ENCODE measurements around the gene STXBP6. TPM values are rescaled to one million over a fixed set of nuclear protein-coding genes. Genes with fewer than 3 reads are reported as not detected.

STXBP6 gene
- total RNA-seq, 2 donors from 2014 or later, result 13.5 to 20.2 TPM

DNA sequence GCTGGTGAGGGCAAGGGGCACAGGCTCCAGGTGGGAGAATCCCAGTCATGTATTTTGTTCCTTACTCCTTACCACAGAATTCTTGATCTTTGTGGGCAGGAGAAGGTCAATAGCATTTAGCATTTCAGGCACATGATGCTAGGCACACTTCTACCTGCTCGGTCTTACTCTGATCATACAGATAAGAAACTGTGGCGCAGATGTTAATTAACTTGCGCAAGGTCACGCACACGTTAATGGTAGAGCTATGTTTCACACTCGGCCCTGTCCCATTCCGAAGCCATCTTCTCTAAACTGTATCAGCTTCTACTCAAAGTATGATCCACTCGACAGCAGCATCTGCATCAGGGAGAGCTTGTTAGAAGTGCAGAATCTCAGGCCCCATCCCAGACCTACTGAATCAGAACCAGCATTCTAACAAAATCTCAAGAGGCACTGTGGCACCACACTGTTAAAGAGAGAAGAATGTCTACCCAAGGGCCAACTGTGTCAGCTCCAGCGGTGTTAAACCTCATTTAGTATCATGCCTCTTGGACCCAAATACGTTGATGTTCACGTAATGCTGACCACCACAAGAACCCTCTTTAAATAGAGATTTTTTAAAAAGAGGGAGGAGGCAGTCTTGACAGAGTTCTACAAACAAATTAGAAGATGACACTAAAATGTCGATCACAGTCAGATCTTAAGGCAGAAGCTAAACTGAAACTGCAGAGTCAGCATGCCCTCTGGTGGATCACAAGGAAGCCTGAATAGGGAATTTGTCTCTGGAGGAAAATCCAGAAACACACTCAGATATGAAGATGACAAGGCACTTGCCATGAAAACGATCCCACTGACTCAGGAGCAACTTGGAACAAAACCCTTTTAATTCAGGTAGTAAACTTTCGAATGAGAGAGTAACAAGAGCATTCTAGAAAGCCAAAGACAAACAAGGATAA, 7.3 kb downstream of the STXBP6 start:
- TF ChIP-seq, protein P1, sequence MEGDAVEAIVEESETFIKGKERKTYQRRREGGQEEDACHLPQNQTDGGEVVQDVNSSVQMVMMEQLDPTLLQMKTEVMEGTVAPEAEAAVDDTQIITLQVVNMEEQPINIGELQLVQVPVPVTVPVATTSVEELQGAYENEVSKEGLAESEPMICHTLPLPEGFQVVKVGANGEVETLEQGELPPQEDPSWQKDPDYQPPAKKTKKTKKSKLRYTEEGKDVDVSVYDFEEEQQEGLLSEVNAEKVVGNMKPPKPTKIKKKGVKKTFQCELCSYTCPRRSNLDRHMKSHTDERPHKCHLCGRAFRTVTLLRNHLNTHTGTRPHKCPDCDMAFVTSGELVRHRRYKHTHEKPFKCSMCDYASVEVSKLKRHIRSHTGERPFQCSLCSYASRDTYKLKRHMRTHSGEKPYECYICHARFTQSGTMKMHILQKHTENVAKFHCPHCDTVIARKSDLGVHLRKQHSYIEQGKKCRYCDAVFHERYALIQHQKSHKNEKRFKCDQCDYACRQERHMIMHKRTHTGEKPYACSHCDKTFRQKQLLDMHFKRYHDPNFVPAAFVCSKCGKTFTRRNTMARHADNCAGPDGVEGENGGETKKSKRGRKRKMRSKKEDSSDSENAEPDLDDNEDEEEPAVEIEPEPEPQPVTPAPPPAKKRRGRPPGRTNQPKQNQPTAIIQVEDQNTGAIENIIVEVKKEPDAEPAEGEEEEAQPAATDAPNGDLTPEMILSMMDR (IDR thresholded peaks at IDR 0.05), result peak in 1 of 2 donors; percentile 67
- Histone ChIP-seq H3K9me3 (no peaks in the 10 kb centered on the region), H3K27ac (peak overlapping the region in 1 of 2 donors; percentile 4), H3K36me3 (no peaks in the 10 kb centered on the region), H3K4me3 (no peak overlapping the region), H3K4me1 (peaks cover 0 to 34% of the 10 kb centered on the region in 2 donors), H3K27me3 (no peaks in the 10 kb centered on the region)
- no peak for DNase-seq (ENCODE audit: low spot score)

DNA sequence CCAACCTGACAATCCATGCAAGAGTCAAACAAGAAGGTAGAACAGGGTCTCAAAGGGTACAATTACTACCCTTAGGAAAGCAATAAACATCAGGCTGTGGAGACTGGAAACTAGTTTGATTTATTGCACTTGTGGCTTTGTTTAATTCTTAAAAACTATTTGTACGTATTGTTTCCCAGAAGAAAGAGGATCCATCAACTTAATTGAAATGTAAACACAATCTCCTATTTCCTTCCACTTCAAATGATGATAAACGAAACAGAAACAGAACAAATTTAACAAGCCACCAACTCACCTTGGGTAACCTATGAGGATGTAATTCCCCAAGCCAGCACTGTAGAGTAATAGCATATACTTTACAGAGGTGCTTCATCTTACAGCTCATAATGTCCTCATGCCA, 8.0 kb downstream of the STXBP6 start:
- H3K4me3 ChIP-seq, result no peak overlapping the region
- peaks cover 0 to 34% of the 10 kb centered on the region in 2 donors for H3K4me1 ChIP-seq
- TF ChIP-seq, protein P1 (IDR thresholded peaks at IDR 0.05), result no peak
- DNase-seq (ENCODE audit: low spot score), result no peak
- no peaks in the 10 kb centered on the region for H3K27me3 ChIP-seq
- no peaks in the 10 kb centered on the region for H3K9me3 ChIP-seq
- H3K27ac ChIP-seq, result no peak overlapping the region
- H3K36me3 ChIP-seq, result no peaks in the 10 kb centered on the region

DNA sequence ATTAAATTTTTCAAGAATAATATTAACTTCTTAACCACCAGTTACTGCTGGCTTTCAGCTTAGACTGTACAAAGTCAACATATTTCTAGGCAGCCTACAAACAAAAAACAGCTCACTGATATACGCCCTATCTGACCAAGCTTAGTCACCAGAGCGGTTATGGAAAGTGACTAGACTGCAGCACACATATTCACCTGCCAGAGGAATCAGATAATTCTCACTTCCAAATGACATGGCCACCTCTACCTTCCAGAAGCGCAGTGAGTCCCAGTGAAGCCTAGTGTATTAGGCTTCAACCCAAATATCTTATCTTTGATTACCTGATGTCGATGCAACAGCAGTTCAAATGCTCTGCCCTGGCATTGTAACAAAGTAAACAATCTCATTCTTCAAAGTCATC, 8.5 kb downstream of the STXBP6 start:
- H3K27ac ChIP-seq, result no peak overlapping the region
- H3K36me3 ChIP-seq, result no peaks in the 10 kb centered on the region
- TF ChIP-seq, protein P1 (IDR thresholded peaks at IDR 0.05), result no peak
- H3K9me3 ChIP-seq, result no peaks in the 10 kb centered on the region
- no peaks in the 10 kb centered on the region for H3K27me3 ChIP-seq
- peaks cover 0 to 31% of the 10 kb centered on the region in 2 donors for H3K4me1 ChIP-seq
- H3K4me3 ChIP-seq, result no peak overlapping the region
- DNase-seq (ENCODE audit: low spot score), result no peak

DNA sequence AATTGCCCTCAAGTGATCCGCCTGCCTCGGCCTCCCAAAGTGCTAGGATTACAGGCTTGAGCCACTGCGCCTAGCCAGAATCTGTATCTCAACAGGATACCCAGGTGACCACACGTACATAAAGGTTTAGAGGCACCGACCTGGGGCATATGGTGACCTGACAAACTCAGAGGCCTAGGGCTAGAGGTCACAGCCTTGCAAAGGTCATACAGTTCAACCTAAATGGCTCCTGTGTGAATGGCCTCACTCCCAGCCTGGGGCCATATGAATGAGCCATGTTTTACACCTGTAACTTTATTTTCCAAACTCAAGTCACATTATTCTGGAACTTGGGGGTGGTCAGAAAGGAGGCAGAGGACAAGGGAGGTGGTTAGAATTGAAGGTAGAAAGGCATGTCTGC, 10.0 kb downstream of the STXBP6 start:
- no peak overlapping the region for H3K4me3 ChIP-seq
- H3K27ac ChIP-seq, result no peak overlapping the region
- H3K9me3 ChIP-seq, result no peaks in the 10 kb centered on the region
- no peaks in the 10 kb centered on the region for H3K36me3 ChIP-seq
- DNase-seq (ENCODE audit: low spot score), result no peak
- peaks cover 0 to 28% of the 10 kb centered on the region in 2 donors for H3K4me1 ChIP-seq
- TF ChIP-seq, protein P1 (IDR thresholded peaks at IDR 0.05), result no peak
- H3K27me3 ChIP-seq, result no peaks in the 10 kb centered on the region

DNA sequence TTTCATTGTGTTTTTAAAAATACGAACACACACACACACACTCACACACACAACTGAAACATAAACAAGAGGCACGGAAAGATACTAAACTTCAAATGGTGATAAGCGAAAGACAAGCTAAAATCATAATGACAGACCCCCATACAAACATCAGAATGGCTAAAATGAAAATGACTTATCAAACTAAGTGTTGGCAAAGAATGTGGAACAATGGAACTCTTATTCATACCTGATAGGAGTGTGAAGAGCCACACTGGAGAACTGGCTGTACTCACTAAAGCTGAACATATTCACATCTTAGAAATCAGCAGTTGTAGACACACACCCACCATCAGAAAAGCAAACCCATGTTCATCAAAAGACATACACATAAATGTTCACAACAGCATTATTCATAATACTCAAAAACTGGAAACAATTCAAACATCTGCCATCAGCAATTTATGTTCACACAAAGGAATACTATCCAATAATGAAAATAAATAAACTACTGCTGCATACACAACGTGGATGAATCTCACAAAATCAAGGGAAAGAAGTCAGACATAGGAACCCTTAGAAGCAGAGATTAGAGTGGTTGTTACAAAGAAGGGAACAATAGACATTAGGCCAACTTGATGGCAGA, 11.8 kb downstream of the STXBP6 start:
- DNase-seq (ENCODE audit: low spot score), result no peak
- Histone ChIP-seq H3K4me3 (no peak overlapping the region), H3K36me3 (no peaks in the 10 kb centered on the region), H3K27me3 (no peaks in the 10 kb centered on the region), H3K27ac (no peak overlapping the region), H3K4me1 (peaks cover 0 to 21% of the 10 kb centered on the region in 2 donors), H3K9me3 (no peaks in the 10 kb centered on the region)
- TF ChIP-seq, protein P1 (IDR thresholded peaks at IDR 0.05), result no peak

Data from right atrium auricular region (tissue), 2 donors.